HepG2 (cell line): Measurements from ENCODE around the gene CCM2. TPM values are rescaled to one million over a fixed set of nuclear protein-coding genes. Genes with fewer than 3 reads are reported as not detected.

Experiments
- JUND ChIP-seq: sonication (generic); formaldehyde crosslinking; IDR thresholded peaks from 2 replicates; pipeline ENCODE4 v1.8.0; 2022; ENCODE audit warnings: mild to moderate bottlenecking, missing genetic modification reagents
- ZNF7 ChIP-seq: IDR thresholded peaks from 2 replicates; pipeline ENCODE4 v1.6.1; 2016; ENCODE audit warnings: missing biosample characterization, missing genetic modification reagents
- polyA plus RNA-seq, 8 experiments: library from polyadenylated mRNA; depleted of rRNA in 3 of 8; stranded (reverse) in 7 of 8; unstranded in 1 of 8; fragments of >200 nt; fragmentation: Illumina TruSeq in 4 of 8; extraction: Trizol in 4 of 8; gene quantifications; 2 replicates each; pipeline versions ENCODE4 v1.2.1 to v1.2.3, GENCODE V29; 2011 to 2016; ENCODE audit warnings: low read depth in 4 of 8, missing spikeins in 1 of 8, mixed read lengths in 1 of 8; ENCODE audit not compliant: insufficient read depth in 1 of 8
- total RNA-seq, 5 experiments: library from RNA; depleted of rRNA; stranded (reverse); fragments of >200 nt; fragmentation: Illumina TruSeq; extraction: Trizol; gene quantifications; 2 replicates each; pipeline ENCODE4 v1.2.3, GENCODE V29; 2016; ENCODE audit warnings: low read depth in 1 of 5
- TF ChIP-seq, protein P1 (sequence below): sonication (generic); formaldehyde crosslinking; IDR thresholded peaks from 2 replicates; pipeline ENCODE4 v1.4.0; 2020; ENCODE audit warnings: missing genetic modification reagents
- TF ChIP-seq, protein P2 (sequence below): IDR thresholded peaks from 2 replicates; pipeline ENCODE4 v1.6.1; 2016; ENCODE audit warnings: mild to moderate bottlenecking, missing biosample characterization, missing genetic modification reagents
- TF ChIP-seq, protein P3 (sequence below): sonication (generic); formaldehyde crosslinking; IDR thresholded peaks from 2 replicates; pipeline ENCODE4 v1.5.1; 2020; ENCODE audit warnings: mild to moderate bottlenecking, missing genetic modification reagents, moderate library complexity
- TF ChIP-seq, protein P4 (sequence below): sonication (generic); formaldehyde crosslinking; IDR thresholded peaks from 2 replicates; pipeline ENCODE4 v1.5.1; 2020; ENCODE audit warnings: missing genetic modification reagents, mild to moderate bottlenecking, borderline replicate concordance
- TF ChIP-seq, protein P5 (sequence below): sonication (generic); formaldehyde crosslinking; conservative IDR thresholded peaks from 2 replicates; pipeline ENCODE4 v1.4.0; 2020; ENCODE audit warnings: missing genetic modification reagents

CCM2 gene
- total and polyA plus RNA-seq, 2 of the 13 experiments (the other 11 are each of a cell fraction or from before 2014, with no cell fraction given) = 13.7 to 15.8 TPM

DNA sequence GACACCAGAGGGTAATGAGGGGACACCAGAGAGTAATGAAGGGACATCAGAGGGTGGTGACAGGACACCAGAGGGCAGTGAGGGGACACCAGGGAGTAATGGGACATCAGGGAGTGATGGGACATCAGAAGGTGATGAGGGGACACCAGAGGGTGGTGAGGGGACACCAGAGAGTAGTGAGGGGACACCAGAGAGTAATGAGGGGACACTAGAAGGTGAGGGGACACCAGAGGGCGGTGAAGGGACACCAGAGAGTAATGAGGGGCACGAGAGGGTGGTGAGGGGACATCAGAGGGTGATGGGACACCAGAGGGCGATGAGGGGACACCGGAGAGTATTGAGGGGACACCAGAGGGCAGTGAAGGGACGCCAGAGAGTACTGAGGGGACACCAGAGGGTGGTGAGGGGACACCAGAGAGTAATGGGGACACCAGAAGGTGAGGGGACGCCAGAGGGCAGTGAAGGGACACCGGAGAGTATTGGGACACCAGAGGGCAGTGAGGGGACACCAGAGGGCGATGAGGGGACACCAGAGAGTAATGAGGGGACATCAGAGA is 78.2 kb downstream of the CCM2 start (continued):
- TF ChIP-seq, protein P1, sequence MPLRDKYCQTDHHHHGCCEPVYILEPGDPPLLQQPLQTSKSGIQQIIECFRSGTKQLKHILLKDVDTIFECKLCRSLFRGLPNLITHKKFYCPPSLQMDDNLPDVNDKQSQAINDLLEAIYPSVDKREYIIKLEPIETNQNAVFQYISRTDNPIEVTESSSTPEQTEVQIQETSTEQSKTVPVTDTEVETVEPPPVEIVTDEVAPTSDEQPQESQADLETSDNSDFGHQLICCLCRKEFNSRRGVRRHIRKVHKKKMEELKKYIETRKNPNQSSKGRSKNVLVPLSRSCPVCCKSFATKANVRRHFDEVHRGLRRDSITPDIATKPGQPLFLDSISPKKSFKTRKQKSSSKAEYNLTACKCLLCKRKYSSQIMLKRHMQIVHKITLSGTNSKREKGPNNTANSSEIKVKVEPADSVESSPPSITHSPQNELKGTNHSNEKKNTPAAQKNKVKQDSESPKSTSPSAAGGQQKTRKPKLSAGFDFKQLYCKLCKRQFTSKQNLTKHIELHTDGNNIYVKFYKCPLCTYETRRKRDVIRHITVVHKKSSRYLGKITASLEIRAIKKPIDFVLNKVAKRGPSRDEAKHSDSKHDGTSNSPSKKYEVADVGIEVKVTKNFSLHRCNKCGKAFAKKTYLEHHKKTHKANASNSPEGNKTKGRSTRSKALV = no peak
- no peak for TF ChIP-seq ZNF7
- TF ChIP-seq, protein P2, sequence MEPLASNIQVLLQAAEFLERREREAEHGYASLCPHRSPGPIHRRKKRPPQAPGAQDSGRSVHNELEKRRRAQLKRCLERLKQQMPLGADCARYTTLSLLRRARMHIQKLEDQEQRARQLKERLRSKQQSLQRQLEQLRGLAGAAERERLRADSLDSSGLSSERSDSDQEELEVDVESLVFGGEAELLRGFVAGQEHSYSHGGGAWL (CRISPR knock-in tag) = no peak
- TF ChIP-seq, protein P3, sequence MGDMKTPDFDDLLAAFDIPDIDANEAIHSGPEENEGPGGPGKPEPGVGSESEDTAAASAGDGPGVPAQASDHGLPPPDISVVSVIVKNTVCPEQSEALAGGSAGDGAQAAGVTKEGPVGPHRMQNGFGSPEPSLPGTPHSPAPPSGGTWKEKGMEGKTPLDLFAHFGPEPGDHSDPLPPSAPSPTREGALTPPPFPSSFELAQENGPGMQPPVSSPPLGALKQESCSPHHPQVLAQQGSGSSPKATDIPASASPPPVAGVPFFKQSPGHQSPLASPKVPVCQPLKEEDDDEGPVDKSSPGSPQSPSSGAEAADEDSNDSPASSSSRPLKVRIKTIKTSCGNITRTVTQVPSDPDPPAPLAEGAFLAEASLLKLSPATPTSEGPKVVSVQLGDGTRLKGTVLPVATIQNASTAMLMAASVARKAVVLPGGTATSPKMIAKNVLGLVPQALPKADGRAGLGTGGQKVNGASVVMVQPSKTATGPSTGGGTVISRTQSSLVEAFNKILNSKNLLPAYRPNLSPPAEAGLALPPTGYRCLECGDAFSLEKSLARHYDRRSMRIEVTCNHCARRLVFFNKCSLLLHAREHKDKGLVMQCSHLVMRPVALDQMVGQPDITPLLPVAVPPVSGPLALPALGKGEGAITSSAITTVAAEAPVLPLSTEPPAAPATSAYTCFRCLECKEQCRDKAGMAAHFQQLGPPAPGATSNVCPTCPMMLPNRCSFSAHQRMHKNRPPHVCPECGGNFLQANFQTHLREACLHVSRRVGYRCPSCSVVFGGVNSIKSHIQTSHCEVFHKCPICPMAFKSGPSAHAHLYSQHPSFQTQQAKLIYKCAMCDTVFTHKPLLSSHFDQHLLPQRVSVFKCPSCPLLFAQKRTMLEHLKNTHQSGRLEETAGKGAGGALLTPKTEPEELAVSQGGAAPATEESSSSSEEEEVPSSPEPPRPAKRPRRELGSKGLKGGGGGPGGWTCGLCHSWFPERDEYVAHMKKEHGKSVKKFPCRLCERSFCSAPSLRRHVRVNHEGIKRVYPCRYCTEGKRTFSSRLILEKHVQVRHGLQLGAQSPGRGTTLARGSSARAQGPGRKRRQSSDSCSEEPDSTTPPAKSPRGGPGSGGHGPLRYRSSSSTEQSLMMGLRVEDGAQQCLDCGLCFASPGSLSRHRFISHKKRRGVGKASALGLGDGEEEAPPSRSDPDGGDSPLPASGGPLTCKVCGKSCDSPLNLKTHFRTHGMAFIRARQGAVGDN (CRISPR knock-in tag) = no peak
- TF ChIP-seq, protein P4, sequence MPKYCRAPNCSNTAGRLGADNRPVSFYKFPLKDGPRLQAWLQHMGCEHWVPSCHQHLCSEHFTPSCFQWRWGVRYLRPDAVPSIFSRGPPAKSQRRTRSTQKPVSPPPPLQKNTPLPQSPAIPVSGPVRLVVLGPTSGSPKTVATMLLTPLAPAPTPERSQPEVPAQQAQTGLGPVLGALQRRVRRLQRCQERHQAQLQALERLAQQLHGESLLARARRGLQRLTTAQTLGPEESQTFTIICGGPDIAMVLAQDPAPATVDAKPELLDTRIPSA = no peak
- TF ChIP-seq, protein P5, sequence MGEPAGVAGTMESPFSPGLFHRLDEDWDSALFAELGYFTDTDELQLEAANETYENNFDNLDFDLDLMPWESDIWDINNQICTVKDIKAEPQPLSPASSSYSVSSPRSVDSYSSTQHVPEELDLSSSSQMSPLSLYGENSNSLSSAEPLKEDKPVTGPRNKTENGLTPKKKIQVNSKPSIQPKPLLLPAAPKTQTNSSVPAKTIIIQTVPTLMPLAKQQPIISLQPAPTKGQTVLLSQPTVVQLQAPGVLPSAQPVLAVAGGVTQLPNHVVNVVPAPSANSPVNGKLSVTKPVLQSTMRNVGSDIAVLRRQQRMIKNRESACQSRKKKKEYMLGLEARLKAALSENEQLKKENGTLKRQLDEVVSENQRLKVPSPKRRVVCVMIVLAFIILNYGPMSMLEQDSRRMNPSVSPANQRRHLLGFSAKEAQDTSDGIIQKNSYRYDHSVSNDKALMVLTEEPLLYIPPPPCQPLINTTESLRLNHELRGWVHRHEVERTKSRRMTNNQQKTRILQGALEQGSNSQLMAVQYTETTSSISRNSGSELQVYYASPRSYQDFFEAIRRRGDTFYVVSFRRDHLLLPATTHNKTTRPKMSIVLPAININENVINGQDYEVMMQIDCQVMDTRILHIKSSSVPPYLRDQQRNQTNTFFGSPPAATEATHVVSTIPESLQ = no peak
- no peak for TF ChIP-seq JUND (CRISPR knock-in tag)
